ENCODE measurements around the gene KCNQ1. TPM values are rescaled to one million over a fixed set of nuclear protein-coding genes. Genes with fewer than 3 reads are reported as not detected.

KCNQ1 gene
- total and polyA plus RNA-seq, 2 of the 13 experiments (the other 11 are each of a cell fraction or from before 2014, with no cell fraction given): 0.02 to 0.08 TPM

DNA sequence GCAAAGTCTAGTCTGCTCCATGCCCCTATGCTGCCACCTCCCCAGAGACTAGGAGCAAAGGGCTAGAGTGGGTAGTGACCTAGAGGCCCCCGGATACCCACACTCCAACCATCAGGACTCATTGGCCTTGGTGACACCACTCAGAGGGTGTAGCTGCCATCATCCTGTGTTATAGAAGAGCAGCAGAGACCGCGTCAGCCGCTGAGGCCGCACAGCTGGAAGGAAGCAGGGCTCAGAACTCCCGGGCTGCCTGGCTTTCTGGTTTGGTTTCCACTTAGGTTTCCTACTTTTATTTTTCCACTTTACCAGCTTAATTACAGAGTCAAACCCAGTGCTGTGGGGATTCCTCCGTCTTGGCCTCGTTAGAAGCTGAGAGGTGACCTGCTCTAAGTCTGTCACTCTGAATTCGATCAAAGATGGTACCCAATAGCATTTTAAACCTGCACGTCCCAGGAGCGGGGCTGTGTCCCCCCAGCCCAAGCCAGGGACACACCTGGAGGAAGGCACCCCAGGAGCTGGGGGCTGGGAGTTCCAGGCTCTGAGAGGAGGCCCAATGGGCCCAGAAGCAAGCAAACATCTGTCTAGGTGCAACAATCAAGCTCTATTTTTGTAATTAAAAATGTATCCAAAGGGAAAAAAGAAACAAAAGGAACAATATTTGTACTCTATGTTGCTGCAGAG, 442.8 kb downstream of the KCNQ1 start:
- TF ChIP-seq, protein P1, sequence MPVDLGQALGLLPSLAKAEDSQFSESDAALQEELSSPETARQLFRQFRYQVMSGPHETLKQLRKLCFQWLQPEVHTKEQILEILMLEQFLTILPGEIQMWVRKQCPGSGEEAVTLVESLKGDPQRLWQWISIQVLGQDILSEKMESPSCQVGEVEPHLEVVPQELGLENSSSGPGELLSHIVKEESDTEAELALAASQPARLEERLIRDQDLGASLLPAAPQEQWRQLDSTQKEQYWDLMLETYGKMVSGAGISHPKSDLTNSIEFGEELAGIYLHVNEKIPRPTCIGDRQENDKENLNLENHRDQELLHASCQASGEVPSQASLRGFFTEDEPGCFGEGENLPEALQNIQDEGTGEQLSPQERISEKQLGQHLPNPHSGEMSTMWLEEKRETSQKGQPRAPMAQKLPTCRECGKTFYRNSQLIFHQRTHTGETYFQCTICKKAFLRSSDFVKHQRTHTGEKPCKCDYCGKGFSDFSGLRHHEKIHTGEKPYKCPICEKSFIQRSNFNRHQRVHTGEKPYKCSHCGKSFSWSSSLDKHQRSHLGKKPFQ (CRISPR knock-in tag; IDR thresholded peaks at IDR 0.05; ENCODE audit: insufficient replicate concordance): no peak
- TF ChIP-seq ZNF138 (CRISPR knock-in tag; IDR thresholded peaks at IDR 0.05; ENCODE audit: low read depth) (no peak), ZNF510 (CRISPR knock-in tag; IDR thresholded peaks at IDR 0.05; ENCODE audit: low read depth) (no peak)
- TF ChIP-seq, protein P2, sequence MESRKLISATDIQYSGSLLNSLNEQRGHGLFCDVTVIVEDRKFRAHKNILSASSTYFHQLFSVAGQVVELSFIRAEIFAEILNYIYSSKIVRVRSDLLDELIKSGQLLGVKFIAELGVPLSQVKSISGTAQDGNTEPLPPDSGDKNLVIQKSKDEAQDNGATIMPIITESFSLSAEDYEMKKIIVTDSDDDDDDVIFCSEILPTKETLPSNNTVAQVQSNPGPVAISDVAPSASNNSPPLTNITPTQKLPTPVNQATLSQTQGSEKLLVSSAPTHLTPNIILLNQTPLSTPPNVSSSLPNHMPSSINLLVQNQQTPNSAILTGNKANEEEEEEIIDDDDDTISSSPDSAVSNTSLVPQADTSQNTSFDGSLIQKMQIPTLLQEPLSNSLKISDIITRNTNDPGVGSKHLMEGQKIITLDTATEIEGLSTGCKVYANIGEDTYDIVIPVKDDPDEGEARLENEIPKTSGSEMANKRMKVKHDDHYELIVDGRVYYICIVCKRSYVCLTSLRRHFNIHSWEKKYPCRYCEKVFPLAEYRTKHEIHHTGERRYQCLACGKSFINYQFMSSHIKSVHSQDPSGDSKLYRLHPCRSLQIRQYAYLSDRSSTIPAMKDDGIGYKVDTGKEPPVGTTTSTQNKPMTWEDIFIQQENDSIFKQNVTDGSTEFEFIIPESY (CRISPR knock-in tag; IDR thresholded peaks at IDR 0.05): peak; percentile 65
- in situ Hi-C loops (cut with HindIII; ENCODE audit: extremely low pct_ligation_motif_present, low pct_unique_long_range_greater_than_20kb): loop anchor here (5.0 kb wide), 1 partner anchor 355 kb away; no protein-coding TSS in a partner anchor

More for the DNA sequence above, 442.8 kb downstream of the KCNQ1 start:
- Histone ChIP-seq H3K9ac (ENCODE audit: insufficient read depth, low read depth, low read length) (no peak overlapping the region), H2AFZ (ENCODE audit: low read length) (no peak overlapping the region), H3K4me2 (ENCODE audit: low read depth, low read length) (no peak overlapping the region), H3K4me3 (replicated peaks in 1 of 3; ENCODE audit: insufficient read depth in 1 of 3, low read depth in 2 of 3, low read length in 3 of 3) (no peak overlapping the region), H3K27me3 (ENCODE audit: control insufficient read depth in 1 of 2, insufficient read depth in 2 of 2, low read length in 2 of 2) (peaks cover 3 to 16% of the 10 kb centered on the region in 2 experiments; a peak in 4 of 5 replicates), H4K20me1 (ENCODE audit: insufficient read depth, low read length) (no peaks in the 10 kb centered on the region), H3K4me1 (ENCODE audit: insufficient read depth, low read length) (peaks cover 38% of the 10 kb centered on the region), H3K79me2 (ENCODE audit: insufficient read depth, low read length) (no peaks in the 10 kb centered on the region), H3K9me3 (ENCODE audit: low read length) (no peaks in the 10 kb centered on the region), H3K27ac (ENCODE audit: extremely low read length, insufficient read depth, low read length) (no peak overlapping the region), H3K36me3 (replicated peaks in 1 of 2; ENCODE audit: control insufficient read depth in 1 of 2, insufficient read depth in 2 of 2, low read length in 2 of 2) (no peaks in the 10 kb centered on the region)
- ChIA-PET POLR2A (interaction anchor here (0.9 to 2.7 kb wide), 2 partner anchors 15 to 324 kb away, joined by 3 to 10 read pairs; a partner anchor contains a TSS), CTCF (ENCODE audit: low intra/inter-chr PET ratio, low total read pairs) (interaction anchor here (2.3 to 8.6 kb wide), 2 partner anchors 195 to 355 kb away, joined by 25 to 148 read pairs; no protein-coding TSS in a partner anchor)
- intact Hi-C loops (cut with micrococcal nuclease; ENCODE audit: unreplicated experiment): loop anchor here (1.0 to 5.0 kb wide), 3 partner anchors 195 to 355 kb away; no protein-coding TSS in a partner anchor
- 76% methylated on average over 10 of the region's 11 CpGs for WGBS (ENCODE audit: low lambda C conversion rate)
- no peak for DNase-seq (ENCODE audit: low spot score)
- no peak for FAIRE-seq
- BruUV-seq (replicated peaks): no TSS peak
- ATAC-seq: no peak

All from HepG2 (cell line).